Suprapubic skin (tissue), 4 donors: Measurements from ENCODE around the gene APPBP2.

Experiments
- CTCF ChIP-seq, 2 donors: fragments of 200-600 bp in 1 of 2; fragments of 450-650 bp in 1 of 2; sonication (generic) in 1 of 2; IDR thresholded peaks; one replicate each; pipeline ENCODE4 v1.5.1; 2016 to 2019; ENCODE audit warnings: antibody characterized with exemption in 2 of 2, mild to moderate bottlenecking in 1 of 2, moderate library complexity in 1 of 2
- EP300 ChIP-seq: sonication (generic); formaldehyde crosslinking; IDR thresholded peaks from one replicate; pipeline ENCODE4 v1.6.1; 2017; ENCODE audit warnings: antibody characterized with exemption
- POLR2A ChIP-seq, 2 donors: fragments of 450-650 bp; IDR thresholded peaks; one replicate each; pipeline ENCODE4 v1.6.1; 2017; ENCODE audit warnings: antibody characterized with exemption in 2 of 2, mild to moderate bottlenecking in 2 of 2, moderate library complexity in 2 of 2
- POLR2AphosphoS5 ChIP-seq, 3 donors: sonication (generic); formaldehyde crosslinking; IDR thresholded peaks; one replicate each; pipeline ENCODE4 v1.6.1; 2017; ENCODE audit warnings: antibody characterized with exemption in 3 of 3

DNA sequence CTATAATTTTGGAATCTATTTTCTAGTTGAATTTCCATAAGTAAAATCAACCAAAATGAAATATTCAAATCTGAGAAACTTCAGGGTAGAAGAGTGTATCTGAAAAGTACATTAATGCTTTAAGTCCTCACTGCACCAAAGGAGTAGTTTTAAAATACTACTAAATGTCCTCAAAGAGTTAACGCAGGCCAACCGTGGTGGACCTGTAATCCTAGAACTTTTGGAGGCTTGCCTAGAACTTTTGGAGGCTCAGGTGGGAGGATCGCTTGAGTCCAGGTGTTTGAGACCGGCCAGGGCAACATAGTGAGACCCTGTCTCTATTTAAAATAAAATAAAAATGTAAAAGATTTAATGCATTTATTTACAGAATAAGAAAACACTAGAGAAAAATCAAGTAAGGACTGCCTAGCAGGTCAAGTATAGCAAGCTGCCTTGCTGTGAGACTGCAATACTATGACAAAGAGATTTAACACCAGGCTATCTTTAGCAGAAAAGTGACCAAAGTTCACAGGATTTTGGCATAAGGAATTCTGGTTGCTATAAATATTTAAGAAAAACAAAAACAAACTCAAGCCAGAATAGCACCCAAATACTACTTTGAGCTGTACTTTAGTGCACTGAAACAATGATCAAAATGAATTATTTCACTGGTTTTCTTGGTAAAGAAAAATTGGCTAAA is 62.7 kb downstream of the APPBP2 start:
- TF ChIP-seq CTCF (IDR thresholded peaks at IDR 0.05) (no peak), POLR2AphosphoS5 (IDR thresholded peaks at IDR 0.05) (no peak), POLR2A (IDR thresholded peaks at IDR 0.05) (no peak), EP300 (no peak)
